Measurements from ENCODE around the gene BACE2.
"Not testable (repeated sequence)": the region's sequence is repeated elsewhere in the genome, so short reads cannot be mapped to it uniquely, and the experiment has no call there.

The BACE2 gene

GRCh38 chr21:41187537-41188025 is 19.6 kb downstream of the BACE2 start:
- DNase-seq (ENCODE audit: low spot score in 2 of 2) (no peak), ATAC-seq (no peak)
- Mint-ChIP-seq H3K27ac (no peak overlapping the region), H3K4me3 (no peak overlapping the region), H3K4me1 (no peaks in the 10 kb centered on the region), H3K36me3 (no peaks in the 10 kb centered on the region), H3K9me3 (peaks cover 3% of the 10 kb centered on the region)

DNA sequence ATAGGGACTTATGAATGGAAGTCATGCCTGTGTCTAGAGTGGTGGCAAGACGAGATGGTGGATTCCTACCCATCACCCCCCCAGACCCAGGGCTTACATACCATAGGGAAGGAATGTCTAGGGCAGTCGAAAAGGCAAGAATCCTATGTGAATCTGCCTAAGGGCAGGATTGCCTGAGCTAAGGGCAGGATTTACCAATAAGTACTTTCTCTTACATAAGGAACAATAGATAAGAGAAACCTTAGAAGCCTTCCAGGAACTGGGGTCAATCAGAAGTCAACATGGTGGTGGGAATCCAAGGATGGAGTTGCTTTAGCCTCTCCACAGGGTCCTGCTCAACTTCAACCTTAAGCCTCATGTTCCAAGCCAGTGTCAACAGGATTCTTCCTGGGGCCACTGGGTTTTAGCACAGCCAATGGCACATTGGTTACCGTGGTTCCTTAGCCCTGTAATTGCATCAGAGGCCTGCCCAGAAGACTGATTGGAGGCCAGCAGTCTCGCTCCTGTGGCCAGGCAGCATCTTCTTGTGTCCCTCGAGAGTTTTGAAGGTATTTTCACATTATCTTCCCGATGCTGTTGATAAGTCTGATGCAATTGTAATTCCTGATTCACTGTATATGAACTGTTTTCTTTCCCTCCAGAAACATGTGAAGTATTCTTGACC is 20.7 kb downstream of the BACE2 start:
- H3K4me1 Mint-ChIP-seq: no peaks in the 10 kb centered on the region
- H3K4me3 Mint-ChIP-seq: no peak overlapping the region
- H3K27ac Mint-ChIP-seq: no peak overlapping the region
- peaks cover 3% of the 10 kb centered on the region for H3K9me3 Mint-ChIP-seq
- H3K36me3 Mint-ChIP-seq: no peaks in the 10 kb centered on the region
- ATAC-seq: no peak
- DNase-seq (ENCODE audit: low spot score in 2 of 2): no peak

- H3K36me3 Mint-ChIP-seq: no peaks in the 10 kb centered on the region
- no peak for DNase-seq (ENCODE audit: low spot score in 2 of 2)
- no peak overlapping the region for H3K4me3 Mint-ChIP-seq
- peaks cover 3% of the 10 kb centered on the region for H3K9me3 Mint-ChIP-seq
- H3K4me1 Mint-ChIP-seq: no peaks in the 10 kb centered on the region
- no peak for ATAC-seq
- H3K27ac Mint-ChIP-seq: no peak overlapping the region
Observed at GRCh38 chr21:41189150-41189745, 21.3 kb downstream of the BACE2 start.

DNA sequence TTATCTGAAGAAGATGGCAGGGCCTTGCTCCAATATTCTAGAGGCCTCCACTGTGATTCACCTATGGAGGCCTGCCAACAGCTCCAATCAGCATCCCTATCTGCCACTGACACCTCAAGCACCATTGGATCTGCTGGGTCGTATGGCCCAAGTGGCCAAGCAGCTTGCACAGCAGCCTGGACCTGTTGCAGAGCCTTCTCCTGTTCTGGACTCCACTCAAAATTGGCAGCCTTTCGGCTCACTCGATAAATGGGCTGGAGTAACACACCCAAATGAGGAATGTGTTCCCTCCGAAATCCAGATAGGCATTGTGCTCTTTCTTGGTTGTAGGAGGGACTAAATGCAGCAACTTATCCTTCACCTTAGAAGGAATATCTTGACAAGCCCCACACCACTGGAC is 24.6 kb downstream of the BACE2 start:
- not testable (repeated sequence) for H3K36me3 Mint-ChIP-seq, ATAC-seq, H3K4me1 Mint-ChIP-seq

GRCh38 chr21:41195311-41195710 is 27.4 kb downstream of the BACE2 start:
- DNase-seq (ENCODE audit: low spot score in 2 of 2) (no peak), ATAC-seq (no peak)
- no peaks in the 10 kb centered on the region for H3K36me3 Mint-ChIP-seq
- no peak overlapping the region for H3K27ac Mint-ChIP-seq
- H3K9me3 Mint-ChIP-seq: no peaks in the 10 kb centered on the region
- H3K4me1 Mint-ChIP-seq: no peaks in the 10 kb centered on the region
- no peak overlapping the region for H3K4me3 Mint-ChIP-seq

More for the DNA sequence above, 24.6 kb downstream of the BACE2 start:
- DNase-seq (ENCODE audit: low spot score in 2 of 2); H3K27ac Mint-ChIP-seq; H3K9me3 Mint-ChIP-seq; H3K4me3 Mint-ChIP-seq: not testable (repeated sequence)

GRCh38 chr21:41196993-41197392 is 29.0 kb downstream of the BACE2 start:
- Mint-ChIP-seq H3K4me1 (no peaks in the 10 kb centered on the region), H3K36me3 (no peaks in the 10 kb centered on the region), H3K9me3 (no peaks in the 10 kb centered on the region), H3K4me3 (no peak overlapping the region), H3K27ac (no peak overlapping the region)
- DNase-seq (ENCODE audit: low spot score in 2 of 2): no peak
- ATAC-seq: no peak

- Mint-ChIP-seq H3K9me3 (no peaks in the 10 kb centered on the region), H3K36me3 (no peaks in the 10 kb centered on the region), H3K4me3 (no peak overlapping the region), H3K27ac (no peak overlapping the region), H3K4me1 (no peaks in the 10 kb centered on the region)
- ATAC-seq (no peak), DNase-seq (ENCODE audit: low spot score in 2 of 2) (no peak)
Observed at GRCh38 chr21:41197582-41197981, 29.6 kb downstream of the BACE2 start.

DNA sequence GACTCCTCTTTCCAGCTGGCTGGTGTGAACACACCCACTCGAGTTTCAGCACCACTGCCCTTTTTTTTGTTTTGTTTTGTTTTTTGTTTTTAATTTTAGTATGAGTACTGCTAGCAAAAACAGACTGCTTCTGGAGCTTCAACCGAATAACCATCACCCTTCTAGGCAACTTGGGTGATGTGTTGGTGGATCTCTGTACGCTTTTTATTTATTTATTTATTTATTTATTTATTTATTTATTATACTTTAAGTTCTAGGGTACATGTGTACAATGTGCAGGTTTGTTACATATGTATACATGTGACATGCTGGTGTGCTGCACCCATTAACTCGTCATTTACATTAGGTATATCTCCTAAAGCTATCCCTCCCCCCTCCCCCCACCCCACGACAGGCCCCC is 30.7 kb downstream of the BACE2 start:
- DNase-seq (ENCODE audit: low spot score in 2 of 2); ATAC-seq; H3K9me3 Mint-ChIP-seq; H3K27ac Mint-ChIP-seq; H3K36me3 Mint-ChIP-seq; H3K4me3 Mint-ChIP-seq; H3K4me1 Mint-ChIP-seq: not testable (repeated sequence)

DNA sequence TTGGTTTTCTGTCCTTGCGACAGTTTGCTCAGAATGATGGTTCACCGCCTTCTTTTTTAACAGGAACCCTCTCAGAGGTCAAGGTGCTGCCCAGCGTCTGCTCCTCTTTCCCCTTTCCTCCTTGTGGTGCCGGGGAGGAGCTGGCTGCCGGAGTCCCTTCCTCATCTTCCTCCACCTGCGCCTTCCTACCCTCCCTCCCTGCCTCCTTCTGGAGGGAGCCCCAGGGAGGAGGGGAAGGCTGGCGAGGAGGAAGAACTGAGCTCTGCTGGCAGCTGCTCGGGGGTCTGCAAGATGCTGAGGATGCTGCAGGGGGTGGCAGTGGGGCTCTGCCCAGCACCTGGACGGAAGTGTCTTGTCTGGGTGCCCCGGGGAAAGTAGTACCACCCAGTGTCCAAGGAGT is 31.2 kb downstream of the BACE2 start:
- Mint-ChIP-seq H3K27ac (no peak overlapping the region), H3K36me3 (no peaks in the 10 kb centered on the region), H3K4me3 (no peak overlapping the region), H3K4me1 (no peaks in the 10 kb centered on the region), H3K9me3 (no peaks in the 10 kb centered on the region)
- ATAC-seq: no peak
- DNase-seq (ENCODE audit: low spot score in 2 of 2): no peak

DNA sequence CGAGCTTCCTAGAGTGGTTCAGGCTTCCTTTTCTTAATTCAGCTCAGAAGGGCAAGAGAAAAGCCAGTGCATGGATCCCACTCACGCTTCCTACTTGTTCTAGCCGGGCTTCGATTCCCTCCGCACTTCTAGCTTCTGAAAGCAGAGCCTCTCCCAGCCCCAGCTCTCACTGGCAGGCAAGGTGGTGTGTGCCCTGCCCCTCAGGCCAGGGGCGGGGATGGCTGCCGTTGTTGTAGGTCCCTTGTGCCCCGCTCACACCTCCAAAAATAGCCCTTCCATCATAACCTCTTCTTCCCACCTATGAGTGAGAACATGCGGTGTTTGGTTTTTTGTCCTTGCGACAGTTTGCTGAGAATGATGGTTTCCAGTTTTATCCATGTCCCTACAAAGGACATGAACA is 31.6 kb downstream of the BACE2 start:
- Mint-ChIP-seq H3K9me3 (no peaks in the 10 kb centered on the region), H3K36me3 (no peaks in the 10 kb centered on the region), H3K27ac (no peak overlapping the region), H3K4me1 (no peaks in the 10 kb centered on the region), H3K4me3 (no peak overlapping the region)
- ATAC-seq (no peak), DNase-seq (ENCODE audit: low spot score in 2 of 2) (no peak)

- H3K4me1 Mint-ChIP-seq: no peaks in the 10 kb centered on the region
- H3K36me3 Mint-ChIP-seq: no peaks in the 10 kb centered on the region
- no peaks in the 10 kb centered on the region for H3K9me3 Mint-ChIP-seq
- no peak for ATAC-seq
- DNase-seq (ENCODE audit: low spot score in 2 of 2): no peak
- no peak overlapping the region for H3K27ac Mint-ChIP-seq
- no peak overlapping the region for H3K4me3 Mint-ChIP-seq
Observed at GRCh38 chr21:41201385-41201784, 33.4 kb downstream of the BACE2 start.

DNA sequence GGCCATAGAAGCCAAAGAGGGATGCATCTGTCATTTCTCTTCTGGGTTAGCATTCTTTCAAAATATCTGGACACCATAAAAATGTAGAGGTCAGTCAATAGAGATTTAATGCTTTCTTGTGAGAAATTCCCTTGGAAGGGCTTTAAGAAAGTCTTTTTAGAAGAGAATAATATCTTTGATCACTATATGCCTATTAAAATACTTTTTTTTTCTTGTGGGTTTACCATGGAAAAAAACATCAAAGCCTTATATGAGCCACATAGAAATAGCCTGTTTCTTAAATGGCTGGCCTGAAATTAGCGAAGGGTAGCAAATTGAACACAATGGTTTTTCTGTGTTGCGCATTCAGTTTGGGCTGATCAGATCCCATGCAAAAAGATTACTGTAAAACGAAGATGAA is 36.8 kb downstream of the BACE2 start:
- Mint-ChIP-seq H3K27ac (no peak overlapping the region), H3K36me3 (no peaks in the 10 kb centered on the region), H3K9me3 (no peaks in the 10 kb centered on the region), H3K4me1 (no peaks in the 10 kb centered on the region), H3K4me3 (no peak overlapping the region)
- no peak for ATAC-seq
- DNase-seq (ENCODE audit: low spot score in 2 of 2): no peak

DNA sequence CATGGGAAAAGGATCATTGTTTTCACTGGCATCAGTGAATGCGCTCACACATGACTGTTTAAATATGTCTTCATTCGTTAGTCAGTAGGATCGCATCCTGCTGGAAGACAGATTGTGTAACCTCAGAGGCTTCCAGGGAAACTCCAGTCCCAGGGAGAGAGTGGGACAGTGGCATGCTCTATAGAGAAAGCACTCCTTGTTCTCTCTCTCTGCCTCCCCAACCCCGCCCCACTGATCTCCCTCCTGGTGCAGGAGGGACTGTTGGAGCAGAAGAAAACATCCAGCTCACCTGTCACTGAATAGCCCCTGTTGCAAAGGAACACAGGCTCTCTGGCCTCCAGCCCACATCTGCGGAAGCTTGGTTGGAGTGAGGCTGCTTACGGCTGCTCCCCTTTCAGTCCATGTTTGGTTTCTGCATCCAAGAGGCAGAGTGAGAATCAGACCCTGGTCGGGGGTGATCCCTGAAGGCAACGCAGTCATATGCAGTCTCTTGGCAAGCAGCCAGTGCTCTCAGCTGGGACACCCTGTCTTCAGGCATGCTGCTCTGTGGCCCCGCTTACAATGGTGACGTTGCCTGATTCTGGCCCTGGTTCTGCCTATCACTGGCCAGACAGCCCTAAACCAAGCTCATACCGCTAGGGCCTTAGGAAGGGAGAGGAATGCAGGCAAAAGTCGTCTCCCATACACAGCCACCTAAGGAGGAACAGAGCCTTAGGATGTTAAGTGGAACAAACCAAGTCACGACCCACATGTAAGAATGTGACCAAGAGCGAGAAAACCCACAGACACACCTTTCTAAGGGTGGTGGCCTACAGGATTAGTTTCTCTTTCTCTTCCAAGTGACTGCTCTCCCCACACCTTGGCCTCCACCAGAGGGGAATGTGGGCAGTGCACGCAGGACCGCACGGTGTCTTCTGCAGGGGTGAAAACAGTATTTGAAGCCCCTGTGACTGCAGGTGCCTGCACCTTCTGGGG is 39.7 kb downstream of the BACE2 start:
- H3K4me1 Mint-ChIP-seq: no peaks in the 10 kb centered on the region
- no peak overlapping the region for H3K4me3 Mint-ChIP-seq
- no peaks in the 10 kb centered on the region for H3K36me3 Mint-ChIP-seq
- H3K27ac Mint-ChIP-seq: no peak overlapping the region
- DNase-seq (ENCODE audit: low spot score in 2 of 2) (no peak), ATAC-seq (no peak)
- H3K9me3 Mint-ChIP-seq: no peaks in the 10 kb centered on the region

DNA sequence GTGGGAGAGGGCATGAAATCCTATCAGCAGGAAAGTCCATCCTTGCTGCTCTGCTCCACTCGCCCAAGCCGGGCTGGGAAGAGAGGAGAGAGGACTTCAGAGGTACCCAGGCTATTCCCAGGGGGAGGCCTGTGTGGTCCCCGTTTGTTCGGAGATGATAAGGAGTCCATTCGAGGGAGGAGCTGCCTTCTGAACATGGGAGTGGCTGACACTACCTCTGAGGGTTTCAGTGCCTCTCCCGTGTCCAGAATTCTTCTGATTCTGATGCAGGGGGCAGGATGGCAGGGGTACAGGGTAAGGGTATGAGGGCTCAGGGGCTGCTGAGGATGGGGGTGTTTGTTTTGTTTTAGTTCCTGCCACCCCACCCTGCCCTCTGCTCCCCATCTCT is 40.4 kb downstream of the BACE2 start:
- Mint-ChIP-seq H3K36me3 (no peaks in the 10 kb centered on the region), H3K27ac (no peak overlapping the region), H3K4me3 (no peak overlapping the region), H3K9me3 (no peaks in the 10 kb centered on the region), H3K4me1 (no peaks in the 10 kb centered on the region)
- ATAC-seq (no peak), DNase-seq (ENCODE audit: low spot score in 2 of 2) (no peak)

DNA sequence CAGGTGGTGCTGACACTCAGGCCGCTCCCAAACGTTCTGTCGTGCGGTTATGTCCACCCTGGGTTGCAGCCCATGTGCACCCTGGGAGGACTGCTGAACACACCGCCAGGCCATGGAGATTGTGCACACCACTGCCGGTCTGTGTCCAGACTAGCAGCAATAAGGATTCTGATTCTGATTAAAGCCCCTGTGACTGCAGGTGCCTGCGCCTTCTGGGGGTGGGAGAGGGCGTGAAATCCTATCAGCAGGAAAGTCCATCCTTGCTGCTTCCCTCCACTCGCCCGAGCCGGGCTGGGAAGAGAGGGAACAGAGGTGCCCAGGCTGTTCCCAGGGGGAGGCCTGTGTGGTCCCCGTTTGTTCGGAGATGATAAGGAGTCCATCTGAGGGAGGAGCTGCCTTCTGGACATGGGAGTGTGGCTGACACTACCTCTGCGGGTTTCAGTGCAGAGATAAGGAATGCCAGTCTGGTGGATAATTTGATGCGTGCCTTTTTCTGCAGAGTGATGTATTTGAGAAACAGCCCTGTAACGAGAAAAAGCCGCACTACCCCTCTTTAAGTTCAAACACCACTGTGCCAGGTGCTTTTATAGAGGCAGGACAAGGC is 41.2 kb downstream of the BACE2 start:
- Mint-ChIP-seq H3K36me3 (no peaks in the 10 kb centered on the region), H3K9me3 (no peaks in the 10 kb centered on the region), H3K27ac (no peak overlapping the region), H3K4me1 (no peaks in the 10 kb centered on the region), H3K4me3 (no peak overlapping the region)
- ATAC-seq (no peak), DNase-seq (ENCODE audit: low spot score in 2 of 2) (no peak)
